K562 (cell line): ENCODE measurements around the gene ATP2A3.

Source experiments
- ETV6 ChIP-seq, 3 experiments: fragments of 150-350 bp in 1 of 3; sonication (generic) in 1 of 3; formaldehyde crosslinking in 1 of 3; IDR thresholded peaks; 2 replicates each; pipeline versions ENCODE4 v1.6.1 to v1.8.0; 2014 to 2022; ENCODE audit warnings: borderline replicate concordance in 2 of 3, low read depth in 2 of 3, antibody characterized with exemption in 1 of 3, low read length in 1 of 3, mild to moderate bottlenecking in 1 of 3, missing genetic modification reagents in 1 of 3
- GATAD2A ChIP-seq: fragments of 450-650 bp; IDR thresholded peaks from 2 replicates; pipeline ENCODE4 v1.6.1; 2017
- HNRNPUL1 ChIP-seq: fragments of 200-400 bp; formaldehyde crosslinking; IDR thresholded peaks from 2 replicates; pipeline ENCODE4 v1.6.1; 2017; ENCODE audit warnings: low read length
- PPARD ChIP-seq: fragments of 250-450 bp; sonication (Bioruptor Pico); IDR thresholded peaks from 2 replicates; pipeline ENCODE4 v1.8.0; 2022; ENCODE audit warnings: inconsistent platforms, mild to moderate bottlenecking, moderate library complexity
- TARDBP ChIP-seq: fragments of 450-650 bp; IDR thresholded peaks from 2 replicates; pipeline ENCODE4 v1.6.1; 2016
- TRIM28 ChIP-seq: fragments of 450-650 bp; IDR thresholded peaks from 2 replicates; pipeline ENCODE4 v1.6.1; 2017
- ZNF707 ChIP-seq: fragments of 250-450 bp; sonication (Bioruptor Pico); conservative IDR thresholded peaks from 2 replicates; pipeline ENCODE4 v1.8.0; 2022; ENCODE audit warnings: inconsistent platforms, mild to moderate bottlenecking, moderate library complexity
- TF ChIP-seq, protein P1 (sequence below), 3 experiments: IDR thresholded peaks in 2 of 3; conservative IDR thresholded peaks in 1 of 3; 2 replicates each; pipeline ENCODE4 v1.5.1; 2011 to 2012; ENCODE audit warnings: low read length in 3 of 3, mild to moderate bottlenecking in 3 of 3, control low read depth in 2 of 3, improper control_type of control experiment in 1 of 3, inconsistent platforms in 1 of 3, low read depth in 1 of 3, mixed read lengths in 1 of 3, moderate library complexity in 1 of 3; ENCODE audit not compliant: insufficient read depth in 2 of 3
- TF ChIP-seq, protein P2 (sequence below): fragments of 250-450 bp; sonication (Bioruptor Pico); IDR thresholded peaks from 2 replicates; pipeline ENCODE4 v1.4.0; 2020; ENCODE audit warnings: mild to moderate bottlenecking, moderate library complexity, borderline replicate concordance

DNA sequence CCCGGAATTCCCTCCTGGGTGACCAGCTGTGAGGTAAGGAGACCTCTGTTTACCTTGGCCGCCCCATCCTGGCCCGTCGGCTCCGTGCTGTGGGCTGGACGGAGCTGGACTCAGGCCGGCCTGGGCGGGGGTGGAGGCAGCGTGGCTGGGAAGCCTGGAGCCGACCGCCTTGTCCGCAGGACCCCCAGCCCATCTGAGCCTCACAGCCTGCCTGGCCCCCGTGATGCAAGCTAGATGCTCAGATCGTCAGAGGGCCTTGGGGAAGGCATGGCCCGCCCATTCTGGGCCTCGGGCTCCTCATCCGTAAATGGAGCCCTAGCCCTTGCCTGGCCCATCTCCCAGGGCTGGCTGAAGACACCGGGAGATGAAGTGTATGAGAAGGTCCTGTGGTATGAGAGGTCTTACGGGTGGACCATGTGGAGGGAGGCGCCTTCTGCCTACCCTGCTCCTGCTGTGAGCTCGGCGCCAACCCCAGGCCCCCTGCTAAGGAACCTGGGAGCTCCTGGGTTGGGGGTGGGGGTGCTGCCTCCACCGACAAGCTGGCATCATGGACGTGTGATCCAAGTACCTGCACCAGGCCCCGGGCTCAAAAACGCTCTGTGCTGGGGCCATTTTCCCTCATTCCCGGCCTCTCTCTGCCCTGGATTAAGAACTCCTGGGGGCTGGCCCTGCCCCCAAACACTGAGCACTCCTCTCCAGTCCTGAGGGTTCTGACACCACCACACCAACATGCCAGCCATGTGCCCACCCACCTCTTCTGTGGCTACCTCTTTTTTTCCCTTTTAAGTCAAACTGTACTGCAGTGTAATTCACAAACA lies 42.5 kb downstream of the ATP2A3 start:
- TF ChIP-seq TRIM28 (no peak), ZNF707 (CRISPR knock-in tag) (no peak), TARDBP (no peak), GATAD2A (no peak), ETV6 (IDR thresholded peaks at IDR 0.05; ENCODE audit: borderline replicate concordance in 1 of 2, low read depth in 2 of 2, low read length in 1 of 2) (no peak), ETV6 (CRISPR knock-in tag; IDR thresholded peaks at IDR 0.05; ENCODE audit: borderline replicate concordance) (no peak), HNRNPUL1 (no peak), PPARD (no peak)
- TF ChIP-seq, protein P1, sequence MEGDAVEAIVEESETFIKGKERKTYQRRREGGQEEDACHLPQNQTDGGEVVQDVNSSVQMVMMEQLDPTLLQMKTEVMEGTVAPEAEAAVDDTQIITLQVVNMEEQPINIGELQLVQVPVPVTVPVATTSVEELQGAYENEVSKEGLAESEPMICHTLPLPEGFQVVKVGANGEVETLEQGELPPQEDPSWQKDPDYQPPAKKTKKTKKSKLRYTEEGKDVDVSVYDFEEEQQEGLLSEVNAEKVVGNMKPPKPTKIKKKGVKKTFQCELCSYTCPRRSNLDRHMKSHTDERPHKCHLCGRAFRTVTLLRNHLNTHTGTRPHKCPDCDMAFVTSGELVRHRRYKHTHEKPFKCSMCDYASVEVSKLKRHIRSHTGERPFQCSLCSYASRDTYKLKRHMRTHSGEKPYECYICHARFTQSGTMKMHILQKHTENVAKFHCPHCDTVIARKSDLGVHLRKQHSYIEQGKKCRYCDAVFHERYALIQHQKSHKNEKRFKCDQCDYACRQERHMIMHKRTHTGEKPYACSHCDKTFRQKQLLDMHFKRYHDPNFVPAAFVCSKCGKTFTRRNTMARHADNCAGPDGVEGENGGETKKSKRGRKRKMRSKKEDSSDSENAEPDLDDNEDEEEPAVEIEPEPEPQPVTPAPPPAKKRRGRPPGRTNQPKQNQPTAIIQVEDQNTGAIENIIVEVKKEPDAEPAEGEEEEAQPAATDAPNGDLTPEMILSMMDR (IDR thresholded peaks at IDR 0.05 in 2 of 3, conservative IDR thresholded peaks at IDR 0.05 in 1 of 3; ENCODE audit: insufficient read depth in 2 of 3, low read depth in 1 of 3, low read length in 3 of 3): no peak
- TF ChIP-seq, protein P2, sequence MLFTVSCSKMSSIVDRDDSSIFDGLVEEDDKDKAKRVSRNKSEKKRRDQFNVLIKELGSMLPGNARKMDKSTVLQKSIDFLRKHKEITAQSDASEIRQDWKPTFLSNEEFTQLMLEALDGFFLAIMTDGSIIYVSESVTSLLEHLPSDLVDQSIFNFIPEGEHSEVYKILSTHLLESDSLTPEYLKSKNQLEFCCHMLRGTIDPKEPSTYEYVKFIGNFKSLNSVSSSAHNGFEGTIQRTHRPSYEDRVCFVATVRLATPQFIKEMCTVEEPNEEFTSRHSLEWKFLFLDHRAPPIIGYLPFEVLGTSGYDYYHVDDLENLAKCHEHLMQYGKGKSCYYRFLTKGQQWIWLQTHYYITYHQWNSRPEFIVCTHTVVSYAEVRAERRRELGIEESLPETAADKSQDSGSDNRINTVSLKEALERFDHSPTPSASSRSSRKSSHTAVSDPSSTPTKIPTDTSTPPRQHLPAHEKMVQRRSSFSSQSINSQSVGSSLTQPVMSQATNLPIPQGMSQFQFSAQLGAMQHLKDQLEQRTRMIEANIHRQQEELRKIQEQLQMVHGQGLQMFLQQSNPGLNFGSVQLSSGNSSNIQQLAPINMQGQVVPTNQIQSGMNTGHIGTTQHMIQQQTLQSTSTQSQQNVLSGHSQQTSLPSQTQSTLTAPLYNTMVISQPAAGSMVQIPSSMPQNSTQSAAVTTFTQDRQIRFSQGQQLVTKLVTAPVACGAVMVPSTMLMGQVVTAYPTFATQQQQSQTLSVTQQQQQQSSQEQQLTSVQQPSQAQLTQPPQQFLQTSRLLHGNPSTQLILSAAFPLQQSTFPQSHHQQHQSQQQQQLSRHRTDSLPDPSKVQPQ (CRISPR knock-in tag): no peak
